GM19324 (cell line): ENCODE measurements around the gene MAOA.
"Not testable (repeated sequence)": the region's sequence is repeated elsewhere in the genome, so short reads cannot be mapped to it uniquely, and the experiment has no call there.

ENCODE experiments used
- ATAC-seq: cut with Tn5 transposase; IDR thresholded peaks from one replicate; pipeline ENCODE4 v1.9.1; 2021; ENCODE audit warnings: mild to moderate bottlenecking, moderate library complexity; ENCODE audit not compliant: unreplicated experiment, low FRiP score

MAOA gene

GRCh38 chrX:43707812-43708548, 51.9 kb downstream of the MAOA start:
- ATAC-seq: no peak

DNA sequence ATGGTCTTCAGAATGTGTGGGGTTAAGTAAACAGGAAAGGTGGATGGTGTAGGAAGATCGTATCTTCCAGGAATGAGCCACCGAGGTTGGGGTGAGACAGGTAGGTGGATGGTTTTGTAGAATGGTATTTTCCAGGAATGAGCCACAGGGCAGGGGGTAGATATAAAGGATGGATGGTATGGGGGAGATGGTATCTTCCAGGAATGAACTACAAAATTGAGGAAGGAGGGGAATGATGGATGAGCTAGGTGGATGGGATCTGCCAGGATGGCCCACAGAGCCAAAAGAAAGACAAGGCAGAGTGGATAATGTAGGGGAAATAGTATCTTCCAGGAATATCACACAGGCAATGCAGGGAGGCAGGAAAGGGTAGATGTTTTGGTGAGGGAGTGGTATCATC, 60.0 kb downstream of the MAOA start:
- no peak for ATAC-seq

GRCh38 chrX:43716696-43717095, 60.6 kb downstream of the MAOA start:
- no peak for ATAC-seq

DNA sequence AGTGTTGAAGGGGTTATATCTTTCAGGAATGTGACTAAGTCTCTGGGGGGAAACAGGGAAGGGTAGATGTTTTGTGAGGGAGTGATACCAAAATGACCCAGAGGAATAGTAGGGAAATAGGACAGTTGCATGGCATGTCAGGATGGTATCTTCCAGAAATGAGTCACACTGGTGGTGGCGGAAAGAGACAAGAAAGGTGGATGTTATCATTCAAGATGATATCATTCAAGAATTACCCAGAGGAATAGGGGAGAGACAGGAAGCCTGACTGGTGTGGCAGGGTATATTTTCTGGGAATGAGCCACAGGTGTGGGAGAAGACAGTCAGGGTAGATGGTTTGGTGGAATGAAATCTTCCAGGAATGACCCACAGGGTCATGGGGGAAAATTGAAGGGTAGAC, 61.1 kb downstream of the MAOA start:
- no peak for ATAC-seq

GRCh38 chrX:43718081-43718480, 62.0 kb downstream of the MAOA start:
- ATAC-seq: no peak

GRCh38 chrX:43718546-43718945, 62.4 kb downstream of the MAOA start:
- ATAC-seq: no peak

GRCh38 chrX:43718956-43719355, 62.9 kb downstream of the MAOA start:
- ATAC-seq: no peak

GRCh38 chrX:43720082-43720481, 64.0 kb downstream of the MAOA start:
- no peak for ATAC-seq

GRCh38 chrX:43720961-43721360, 64.9 kb downstream of the MAOA start:
- no peak for ATAC-seq

DNA sequence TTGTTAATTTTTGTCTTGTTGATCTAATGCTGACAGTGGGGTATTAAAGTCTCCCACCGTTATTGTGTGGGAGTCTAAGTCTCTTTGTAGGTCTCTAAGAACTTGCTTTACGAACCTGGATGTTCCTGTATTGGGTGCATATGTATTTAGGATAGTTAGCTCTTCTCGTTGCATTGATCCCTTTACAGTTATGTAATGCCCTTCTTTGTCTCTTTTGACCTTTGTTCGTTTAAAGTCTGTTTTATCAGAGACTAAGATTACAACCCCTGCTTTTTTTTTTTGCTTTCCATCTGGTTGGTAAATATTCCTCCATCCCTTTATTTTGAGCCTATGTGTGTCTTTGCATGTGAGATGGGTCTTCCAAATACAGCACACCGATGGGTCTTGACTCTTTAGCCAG, 69.1 kb downstream of the MAOA start:
- not testable (repeated sequence) for ATAC-seq

GRCh38 chrX:43727254-43727653, 71.2 kb downstream of the MAOA start:
- ATAC-seq: not testable (repeated sequence)

DNA sequence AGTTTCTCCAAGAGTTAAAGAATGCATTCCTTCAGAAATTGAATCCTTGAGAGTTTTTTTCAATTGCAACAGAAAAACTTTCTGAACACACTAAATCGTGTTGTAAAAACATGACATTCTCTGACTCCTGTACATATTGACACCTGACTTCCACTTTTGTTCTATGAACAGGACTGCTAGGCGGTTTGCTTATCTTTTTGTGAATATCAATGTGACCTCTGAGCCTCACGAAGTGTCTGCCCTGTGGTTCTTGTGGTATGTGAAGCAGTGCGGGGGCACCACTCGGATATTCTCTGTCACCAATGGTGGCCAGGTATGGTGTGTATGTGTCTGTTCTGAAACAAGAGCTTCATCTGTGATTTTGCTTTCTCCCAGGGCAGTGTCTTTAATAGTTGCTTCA, 71.9 kb downstream of the MAOA start:
- ATAC-seq: no peak

DNA sequence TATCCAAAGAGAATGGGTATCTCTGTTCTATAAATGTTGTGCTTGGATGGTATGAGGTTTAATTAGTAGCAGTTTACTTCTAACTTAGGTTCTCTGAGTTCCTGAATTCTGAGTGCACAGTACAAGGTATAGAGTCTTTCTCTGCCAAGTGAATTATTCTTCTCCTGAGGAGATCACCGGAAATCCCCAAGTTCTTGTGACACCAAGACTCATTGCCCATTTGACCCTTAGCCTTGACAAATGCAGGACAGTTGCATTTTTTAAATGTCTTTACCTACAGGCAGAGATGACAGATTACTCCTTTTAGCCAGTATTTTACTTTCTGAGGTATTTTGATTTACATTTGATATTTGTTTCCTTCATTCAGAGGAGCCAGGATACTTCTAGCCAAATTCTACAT, 72.9 kb downstream of the MAOA start:
- no peak for ATAC-seq

DNA sequence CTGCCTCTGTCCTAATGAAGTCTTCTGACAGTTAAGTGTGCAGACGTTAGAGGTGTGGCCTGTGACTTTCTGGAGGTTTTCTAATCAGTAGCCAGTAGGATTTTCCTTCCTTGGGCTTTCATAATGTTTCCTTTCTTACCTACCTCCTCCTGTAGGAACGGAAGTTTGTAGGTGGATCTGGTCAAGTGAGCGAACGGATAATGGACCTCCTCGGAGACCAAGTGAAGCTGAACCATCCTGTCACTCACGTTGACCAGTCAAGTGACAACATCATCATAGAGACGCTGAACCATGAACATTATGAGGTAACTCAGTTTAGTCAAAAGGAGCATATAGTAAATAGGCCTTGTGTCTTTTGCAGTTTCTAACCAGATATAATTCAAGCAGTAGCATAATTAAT, 75.0 kb downstream of the MAOA start:
- ATAC-seq: no peak

DNA sequence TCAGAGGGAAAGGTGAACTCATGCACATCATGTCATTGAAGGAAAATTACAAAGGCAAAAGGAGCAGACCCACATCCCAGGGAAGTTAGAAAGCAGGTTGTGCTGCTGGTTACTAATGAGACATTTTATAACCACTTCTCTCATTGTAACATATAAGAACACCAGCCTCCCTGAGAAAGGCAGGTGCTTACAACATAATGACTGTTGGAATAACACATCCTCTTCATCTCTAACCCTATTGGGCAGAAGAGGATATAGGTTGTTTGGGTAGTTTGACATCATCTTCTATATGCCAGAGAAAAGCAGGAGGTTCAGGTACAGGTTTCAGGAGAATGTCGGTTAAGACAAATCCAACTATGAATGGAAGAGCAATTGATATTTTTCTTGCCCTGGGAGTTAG, 77.6 kb downstream of the MAOA start:
- no peak for ATAC-seq

DNA sequence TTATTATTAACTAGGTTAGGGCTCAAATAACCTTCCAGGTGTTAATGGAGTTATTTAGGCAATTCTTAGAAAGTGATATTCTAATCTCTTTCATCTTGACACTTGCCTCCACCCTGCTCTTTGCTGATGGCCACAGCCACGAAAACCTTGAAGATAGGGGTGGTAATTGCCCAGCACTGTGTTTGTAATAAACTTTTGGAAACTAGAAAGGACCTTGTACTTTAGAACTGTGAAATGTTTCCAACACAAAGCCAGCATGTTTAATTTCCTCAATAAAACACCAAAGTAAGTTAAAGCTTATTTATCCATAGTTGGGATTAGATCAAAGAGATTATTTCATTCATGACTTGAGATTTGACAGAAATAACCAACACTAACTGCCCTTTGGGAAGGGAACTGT, 78.3 kb downstream of the MAOA start:
- ATAC-seq: no peak

- no peak for ATAC-seq
Measured at GRCh38 chrX:43735534-43735933, 79.4 kb downstream of the MAOA start.

GRCh38 chrX:43735957-43736356, 79.9 kb downstream of the MAOA start:
- no peak for ATAC-seq

- ATAC-seq: no peak
Measured at GRCh38 chrX:43741843-43742573, 85.9 kb downstream of the MAOA start.

DNA sequence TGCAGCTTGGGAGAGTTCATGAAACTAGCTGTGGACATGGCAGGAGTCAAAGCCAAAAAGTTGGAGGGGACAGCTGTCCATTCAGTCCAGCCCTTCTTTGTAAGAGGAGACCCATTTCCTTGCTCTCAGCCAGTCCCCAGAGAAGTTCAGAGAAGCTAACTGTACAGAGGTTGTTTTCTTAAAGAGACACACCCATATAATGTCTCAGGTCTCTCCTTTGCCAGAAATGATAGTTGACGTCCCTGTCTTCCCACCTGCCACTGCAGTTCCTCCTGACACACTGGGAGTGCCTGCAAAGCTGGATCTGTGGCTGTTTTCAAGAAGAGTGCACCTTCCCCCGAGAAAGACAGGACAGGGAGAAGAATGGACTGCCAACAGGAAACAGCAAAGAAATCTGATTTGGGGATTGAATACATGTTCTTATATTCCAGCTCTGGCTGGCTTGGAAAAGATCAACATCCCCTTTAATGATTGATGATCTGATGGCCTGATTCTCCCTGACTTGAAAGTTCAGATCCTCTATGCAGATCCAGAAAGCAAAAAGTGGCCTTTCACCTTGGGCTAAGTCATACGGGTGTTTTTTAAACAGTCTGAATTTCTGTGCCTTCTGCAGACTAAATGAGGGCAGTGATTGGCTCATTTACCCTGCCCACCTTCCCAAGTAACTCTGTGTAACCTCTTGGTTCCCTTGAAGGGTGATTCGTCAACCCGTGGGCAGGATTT, 87.2 kb downstream of the MAOA start:
- ATAC-seq: no peak

- no peak for ATAC-seq
Measured at GRCh38 chrX:43744284-43744683, 88.2 kb downstream of the MAOA start.
